GM12874 (cell line): ENCODE data around the gene SLC25A6.

Experiments
- TF ChIP-seq, protein P1 (sequence below): IDR thresholded peaks from 2 replicates; pipeline ENCODE4 v1.5.1; 2011; ENCODE audit warnings: low read depth, mild to moderate bottlenecking, control low read depth, low read length, moderate library complexity; ENCODE audit not compliant: insufficient read depth

SLC25A6 gene

DNA sequence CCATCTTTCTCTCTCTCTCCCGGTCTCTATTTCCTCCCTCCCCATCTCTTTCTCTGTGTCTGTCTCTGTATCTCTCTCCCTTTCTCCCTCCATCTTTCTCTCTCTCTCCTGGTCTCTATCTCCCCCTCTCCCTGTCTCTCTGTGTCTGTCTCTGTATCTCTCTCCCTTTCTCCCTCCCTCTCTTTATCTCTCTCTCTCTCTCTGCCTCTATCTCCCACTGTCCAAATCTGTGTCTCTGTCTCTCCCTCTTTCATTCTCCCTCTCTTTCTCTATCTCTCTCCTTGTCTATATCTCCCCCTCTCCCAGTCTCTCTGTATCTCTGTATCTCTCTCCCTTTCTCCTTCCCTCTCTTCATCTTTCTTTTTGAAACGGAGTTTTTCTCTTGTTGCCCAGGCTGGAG lies 31.7 kb downstream of the SLC25A6 start:
- TF ChIP-seq, protein P1, sequence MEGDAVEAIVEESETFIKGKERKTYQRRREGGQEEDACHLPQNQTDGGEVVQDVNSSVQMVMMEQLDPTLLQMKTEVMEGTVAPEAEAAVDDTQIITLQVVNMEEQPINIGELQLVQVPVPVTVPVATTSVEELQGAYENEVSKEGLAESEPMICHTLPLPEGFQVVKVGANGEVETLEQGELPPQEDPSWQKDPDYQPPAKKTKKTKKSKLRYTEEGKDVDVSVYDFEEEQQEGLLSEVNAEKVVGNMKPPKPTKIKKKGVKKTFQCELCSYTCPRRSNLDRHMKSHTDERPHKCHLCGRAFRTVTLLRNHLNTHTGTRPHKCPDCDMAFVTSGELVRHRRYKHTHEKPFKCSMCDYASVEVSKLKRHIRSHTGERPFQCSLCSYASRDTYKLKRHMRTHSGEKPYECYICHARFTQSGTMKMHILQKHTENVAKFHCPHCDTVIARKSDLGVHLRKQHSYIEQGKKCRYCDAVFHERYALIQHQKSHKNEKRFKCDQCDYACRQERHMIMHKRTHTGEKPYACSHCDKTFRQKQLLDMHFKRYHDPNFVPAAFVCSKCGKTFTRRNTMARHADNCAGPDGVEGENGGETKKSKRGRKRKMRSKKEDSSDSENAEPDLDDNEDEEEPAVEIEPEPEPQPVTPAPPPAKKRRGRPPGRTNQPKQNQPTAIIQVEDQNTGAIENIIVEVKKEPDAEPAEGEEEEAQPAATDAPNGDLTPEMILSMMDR: no peak

DNA sequence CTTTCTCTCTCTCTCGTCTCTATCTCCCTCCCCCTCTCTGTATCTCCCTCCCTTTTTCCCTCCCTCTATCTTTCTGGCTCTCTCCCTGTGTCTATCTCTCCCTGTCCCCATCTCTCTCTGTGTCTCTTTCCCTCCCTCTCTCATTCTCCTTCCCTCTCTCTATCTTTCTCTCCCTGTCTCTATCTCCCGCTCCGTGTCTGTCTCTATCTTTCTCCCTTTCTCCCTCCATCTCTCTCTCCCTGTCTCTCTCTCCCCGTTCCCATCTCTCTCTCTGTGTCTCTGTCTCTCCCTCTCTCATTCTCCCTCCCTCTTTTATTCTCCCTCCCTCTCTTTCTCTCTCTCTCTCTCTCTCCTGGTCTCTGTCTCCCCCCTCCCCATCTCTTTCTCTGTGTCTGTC lies 32.4 kb downstream of the SLC25A6 start:
- TF ChIP-seq, protein P1: no peak

DNA sequence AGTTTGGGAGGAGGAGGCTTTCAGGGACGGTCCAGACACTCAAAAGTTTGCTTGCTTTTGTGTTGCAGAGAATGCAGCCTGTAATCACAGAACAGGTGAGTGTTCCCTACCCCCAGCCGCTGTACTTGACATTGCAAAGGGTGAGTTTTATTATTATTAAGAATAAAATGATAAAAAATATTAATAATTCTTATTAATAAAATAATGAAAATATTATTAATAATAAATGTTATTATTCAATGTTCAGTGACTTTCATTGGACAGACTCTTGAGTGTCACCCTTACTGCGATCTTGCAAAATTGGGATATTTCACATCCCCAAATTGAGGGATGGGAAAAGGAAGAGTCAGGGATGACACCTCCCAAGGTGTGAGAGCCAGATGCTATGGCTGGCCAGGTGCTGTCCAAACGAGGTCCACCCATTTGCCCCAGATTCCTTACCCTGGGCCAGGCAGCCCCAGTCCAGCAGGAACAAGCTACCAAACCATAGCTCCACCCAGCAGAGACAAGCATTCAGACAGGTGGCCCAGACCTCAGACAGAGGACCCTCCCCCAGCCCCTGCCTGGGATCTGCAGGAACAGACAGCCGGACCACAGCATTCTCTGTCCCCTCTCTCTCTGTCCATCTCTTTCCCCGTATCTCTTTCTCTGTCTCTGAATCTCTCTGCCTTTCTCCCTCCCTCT lies 33.0 kb downstream of the SLC25A6 start:
- TF ChIP-seq, protein P1: no peak

DNA sequence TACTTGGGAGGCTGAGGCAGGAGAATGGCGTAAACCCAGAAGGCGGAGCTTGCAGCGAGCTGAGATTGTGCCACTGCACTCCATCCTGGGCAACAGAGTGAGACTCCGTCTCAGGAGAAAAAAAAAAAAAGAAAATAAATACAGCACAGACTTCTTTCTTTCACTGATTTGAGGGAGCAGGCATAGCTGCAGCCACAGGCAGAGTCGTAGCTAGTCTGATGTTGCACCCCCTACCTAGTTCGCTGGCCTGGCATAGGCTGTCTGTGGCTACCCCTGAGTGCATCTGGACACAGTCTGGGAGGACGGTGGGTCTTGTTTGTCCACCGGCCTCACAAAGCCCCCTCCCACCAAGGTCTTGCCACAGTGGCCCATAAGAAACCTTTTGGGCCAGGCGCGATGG lies 33.9 kb downstream of the SLC25A6 start:
- TF ChIP-seq, protein P1: no peak

DNA sequence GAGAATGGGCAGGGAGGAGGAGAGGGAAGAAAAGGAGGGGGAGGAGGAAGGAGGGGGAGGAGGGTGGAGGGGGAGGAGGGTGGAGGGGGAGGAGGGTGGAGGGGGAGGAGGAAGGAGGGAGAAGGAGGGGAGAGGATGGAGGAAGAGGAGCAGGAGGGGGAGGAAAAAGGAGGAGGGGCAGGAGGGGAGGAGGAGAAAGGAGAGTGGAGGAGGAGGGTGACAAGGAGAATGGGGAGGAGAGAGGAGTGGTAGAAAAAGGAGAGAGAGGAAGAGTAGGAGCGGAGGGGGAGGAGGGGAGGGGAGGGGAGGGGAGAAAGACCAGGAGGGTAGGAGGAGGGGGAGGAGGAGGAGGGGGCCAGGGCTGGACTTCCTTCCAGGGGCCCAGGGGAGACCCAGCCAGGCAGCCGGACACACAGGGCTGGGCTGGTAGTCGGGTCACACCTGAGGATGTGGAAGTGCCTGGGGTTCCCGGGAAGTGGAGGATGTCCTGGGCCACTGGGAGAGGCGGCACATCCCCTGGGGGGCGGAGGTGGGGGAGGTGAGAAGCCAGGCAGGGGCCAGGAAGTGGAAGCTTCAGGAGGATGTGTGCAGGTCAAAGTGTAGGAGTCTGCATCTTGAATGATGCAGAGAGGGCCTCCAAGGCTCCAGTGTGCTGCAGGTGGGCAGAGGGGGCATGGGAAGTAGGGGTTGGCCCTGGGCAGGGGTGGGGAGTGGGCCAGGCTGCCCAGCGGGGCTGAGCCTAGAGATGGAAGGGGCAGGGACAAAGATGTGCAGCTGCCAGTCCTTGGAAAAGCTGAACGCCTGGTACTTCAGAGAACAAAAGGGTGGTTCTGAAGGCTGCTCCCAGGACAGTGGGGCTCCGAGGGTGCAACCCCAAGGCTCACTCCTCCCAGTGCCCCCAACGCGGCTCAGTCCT lies 36.5 kb downstream of the SLC25A6 start:
- TF ChIP-seq, protein P1: no peak

DNA sequence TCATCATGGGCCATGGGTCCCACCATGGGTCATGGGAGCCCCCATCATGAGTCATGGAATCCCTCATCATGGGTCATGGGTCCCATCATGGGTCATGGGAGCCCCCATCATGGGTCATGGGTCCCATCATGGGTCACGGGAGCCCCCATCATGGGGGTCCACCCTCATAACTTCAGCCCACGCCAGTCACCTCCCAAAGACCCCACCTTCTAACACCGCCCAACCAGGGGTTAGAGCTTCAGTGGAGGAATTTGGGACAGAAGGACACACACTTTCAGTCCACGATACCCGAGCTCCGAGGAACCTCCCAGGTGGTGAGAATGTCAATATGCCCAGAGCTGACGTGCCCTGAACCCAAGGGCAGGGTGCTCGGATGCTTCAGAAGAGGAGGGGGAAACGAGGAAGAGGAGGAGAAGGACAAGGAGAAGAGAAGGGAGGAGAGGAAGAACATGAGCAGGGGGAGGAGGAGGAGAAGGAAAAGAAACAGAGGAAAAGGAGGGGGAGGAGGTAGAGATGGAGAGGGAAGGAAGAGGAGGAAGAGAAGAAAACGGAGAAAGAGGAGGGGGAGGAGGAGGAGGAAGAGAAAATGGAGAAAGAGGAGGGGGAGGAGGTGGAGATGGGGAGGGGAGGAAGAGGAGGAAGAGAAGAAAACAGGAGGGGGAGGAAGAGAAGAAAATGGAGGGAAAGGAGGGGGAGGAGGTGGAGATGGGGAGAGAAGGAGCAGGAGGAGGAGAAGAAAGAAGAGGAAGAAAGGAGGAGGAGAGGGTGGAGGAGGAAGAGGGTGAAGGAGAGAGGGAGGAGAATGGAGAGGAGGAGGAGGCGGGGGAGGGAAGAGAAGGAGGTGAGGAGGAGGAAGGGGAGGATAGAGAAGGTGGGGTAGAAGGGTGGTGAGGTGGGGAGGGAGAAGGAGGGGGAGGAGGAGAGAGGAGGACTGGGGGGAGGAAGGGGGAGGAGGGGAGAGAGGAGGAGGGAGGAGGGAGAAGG lies 37.6 kb downstream of the SLC25A6 start:
- TF ChIP-seq, protein P1: no peak
